SU-DHL-6 (cell line): Measurements from ENCODE around the gene CACNA1C.

Experiments
- EZH2phosphoT487 ChIP-seq: fragments of 200-600 bp; sonication (generic), shearing (Covaris generic); conservative IDR thresholded peaks from 2 replicates; pipeline ENCODE4 v1.6.1; 2018; ENCODE audit warnings: mild to moderate bottlenecking, antibody characterized with exemption, low read length, moderate library complexity, mixed read lengths
- TF ChIP-seq, protein P1 (sequence below): fragments of 200-600 bp; sonication (generic); IDR thresholded peaks from one replicate; pipeline ENCODE4 v1.5.1; 2017; ENCODE audit warnings: antibody characterized with exemption, mild to moderate bottlenecking, low read length, moderate library complexity; ENCODE audit not compliant: insufficient read depth, poor library complexity, severe bottlenecking

- TF ChIP-seq, protein P1, sequence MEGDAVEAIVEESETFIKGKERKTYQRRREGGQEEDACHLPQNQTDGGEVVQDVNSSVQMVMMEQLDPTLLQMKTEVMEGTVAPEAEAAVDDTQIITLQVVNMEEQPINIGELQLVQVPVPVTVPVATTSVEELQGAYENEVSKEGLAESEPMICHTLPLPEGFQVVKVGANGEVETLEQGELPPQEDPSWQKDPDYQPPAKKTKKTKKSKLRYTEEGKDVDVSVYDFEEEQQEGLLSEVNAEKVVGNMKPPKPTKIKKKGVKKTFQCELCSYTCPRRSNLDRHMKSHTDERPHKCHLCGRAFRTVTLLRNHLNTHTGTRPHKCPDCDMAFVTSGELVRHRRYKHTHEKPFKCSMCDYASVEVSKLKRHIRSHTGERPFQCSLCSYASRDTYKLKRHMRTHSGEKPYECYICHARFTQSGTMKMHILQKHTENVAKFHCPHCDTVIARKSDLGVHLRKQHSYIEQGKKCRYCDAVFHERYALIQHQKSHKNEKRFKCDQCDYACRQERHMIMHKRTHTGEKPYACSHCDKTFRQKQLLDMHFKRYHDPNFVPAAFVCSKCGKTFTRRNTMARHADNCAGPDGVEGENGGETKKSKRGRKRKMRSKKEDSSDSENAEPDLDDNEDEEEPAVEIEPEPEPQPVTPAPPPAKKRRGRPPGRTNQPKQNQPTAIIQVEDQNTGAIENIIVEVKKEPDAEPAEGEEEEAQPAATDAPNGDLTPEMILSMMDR = no peak
- TF ChIP-seq EZH2phosphoT487 = no peak
Observed at GRCh38 chr12:2173971-2174370, 121.2 kb downstream of the CACNA1C start.
